ENCODE results near the gene KRTAP5-8. TPM values are rescaled to one million over a fixed set of nuclear protein-coding genes. Genes with fewer than 3 reads are reported as not detected.
"Not testable (repeated sequence)": the region's sequence is repeated elsewhere in the genome, so short reads cannot be mapped to it uniquely, and the experiment has no call there.

Gene KRTAP5-8
- under 1 TPM in 1 of 2 experiments, not detected in 1; 0.24 TPM for total RNA-seq

- POLR2A ChIA-PET; ATAC-seq; H3K36me3 Mint-ChIP-seq (ENCODE audit: low read depth); H3K4me1 Mint-ChIP-seq (ENCODE audit: low read depth); DNase-seq; CTCF ChIA-PET; H3K27me3 Mint-ChIP-seq (ENCODE audit: low read depth); H3K27ac Mint-ChIP-seq; H3K9me3 Mint-ChIP-seq (ENCODE audit: insufficient read depth); H3K4me3 Mint-ChIP-seq: not testable (repeated sequence)
Observed at GRCh38 chr11:71537977-71538665, at the start of gene KRTAP5-8. TSS of gene KRTAP5-8 (plus strand) at chr11:71538025. CDS start at chr11:71538056, 31 bp downstream.

- Mint-ChIP-seq H3K27ac (no peak overlapping the region), H3K27me3 (ENCODE audit: low read depth) (no peaks in the 10 kb centered on the region), H3K4me3 (no peak overlapping the region), H3K4me1 (ENCODE audit: low read depth) (peaks cover 5% of the 10 kb centered on the region), H3K36me3 (ENCODE audit: low read depth) (peaks cover 61% of the 10 kb centered on the region), H3K9me3 (ENCODE audit: insufficient read depth) (no peaks in the 10 kb centered on the region)
- no peak for ATAC-seq
- ChIA-PET POLR2A (interaction anchor here (0.6 kb wide), 1 partner anchor 898 kb away, joined by 6 read pairs; no protein-coding TSS in a partner anchor), CTCF (no interaction called here)
- no peak for DNase-seq
Observed at GRCh38 chr11:71488681-71489270, 49.0 kb upstream of the KRTAP5-8 start.

DNA sequence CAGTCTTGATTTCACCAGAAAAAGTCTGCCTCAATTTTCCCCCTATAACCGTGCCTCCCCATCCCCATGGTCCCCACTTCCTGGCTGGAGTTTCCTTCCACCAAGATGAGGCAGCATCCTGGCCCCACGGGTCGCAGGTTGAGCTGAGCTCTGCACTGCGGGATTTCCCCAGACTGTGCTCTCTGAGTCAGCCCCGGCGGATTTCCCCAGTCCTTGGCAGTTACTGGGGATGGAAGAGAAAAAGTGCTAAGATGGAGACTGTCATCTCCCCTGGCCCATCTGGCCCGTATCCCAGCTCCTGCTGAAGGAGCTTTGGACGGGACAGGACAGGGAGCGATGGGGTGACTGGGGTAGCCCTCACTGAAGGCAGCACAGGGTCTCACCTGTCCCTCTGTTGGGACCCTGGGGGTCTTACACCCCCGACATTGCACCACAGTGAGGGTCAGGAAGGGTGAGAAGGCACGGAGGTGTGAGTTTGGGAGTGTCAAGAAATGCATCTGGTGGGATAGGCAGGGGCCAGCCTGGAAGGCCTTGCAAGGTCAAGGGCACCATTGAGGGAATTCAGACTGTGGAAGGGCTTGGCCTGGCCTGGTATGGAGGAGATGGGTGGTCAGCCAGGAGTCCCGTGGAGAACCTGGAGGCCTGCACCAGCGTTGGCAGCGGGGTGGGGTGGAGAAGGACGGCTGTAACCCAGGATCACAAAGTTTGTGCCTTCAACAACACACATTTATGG is 48.3 kb upstream of the KRTAP5-8 start:
- peak overlapping the region; percentile 58 for H3K27ac Mint-ChIP-seq
- CTCF ChIA-PET: no interaction called here
- H3K9me3 Mint-ChIP-seq (ENCODE audit: insufficient read depth): no peaks in the 10 kb centered on the region
- DNase-seq: no peak
- H3K4me3 Mint-ChIP-seq: no peak overlapping the region
- POLR2A ChIA-PET: interaction anchor here (0.6 kb wide), 1 partner anchor 899 kb away, joined by 6 read pairs; no protein-coding TSS in a partner anchor
- no peaks in the 10 kb centered on the region for H3K27me3 Mint-ChIP-seq (ENCODE audit: low read depth)
- H3K36me3 Mint-ChIP-seq (ENCODE audit: low read depth): peaks cover 59% of the 10 kb centered on the region
- peaks cover 5% of the 10 kb centered on the region for H3K4me1 Mint-ChIP-seq (ENCODE audit: low read depth)
- no peak for ATAC-seq

DNA sequence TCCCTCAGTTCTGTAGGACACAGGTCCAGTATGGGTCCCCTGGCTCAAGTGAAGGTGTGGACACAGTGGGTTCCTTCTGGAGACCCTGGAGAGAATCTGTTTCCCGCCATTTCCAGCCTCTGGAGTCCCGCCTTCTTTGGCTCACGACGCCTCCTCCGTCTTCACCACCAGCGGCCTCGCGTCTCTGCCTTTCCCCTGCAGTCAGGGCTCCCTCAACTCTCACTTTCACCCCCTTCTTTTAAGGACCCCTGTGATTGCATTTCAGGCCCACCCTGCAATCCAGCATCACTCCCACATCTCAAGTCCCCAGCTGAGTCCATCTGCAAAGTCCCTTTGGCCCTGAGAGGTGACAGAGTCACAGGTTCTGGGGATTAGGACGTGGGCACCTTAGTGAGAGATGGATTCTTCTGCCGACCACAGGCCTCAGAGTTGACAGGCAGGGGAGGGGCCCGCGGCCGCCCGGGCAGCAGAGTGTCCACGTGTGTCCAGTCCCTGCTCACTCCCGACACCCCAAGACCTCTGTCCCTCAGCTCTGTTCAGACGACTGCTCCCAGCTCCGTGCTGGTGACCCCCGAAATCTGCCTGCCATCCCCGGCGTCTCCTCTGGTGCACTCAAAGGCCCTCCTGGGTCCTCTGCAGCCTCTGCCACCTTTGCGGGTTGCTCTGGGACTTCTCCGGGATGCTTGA is 47.6 kb upstream of the KRTAP5-8 start:
- no peak for DNase-seq
- H3K36me3 Mint-ChIP-seq (ENCODE audit: low read depth): peaks cover 57% of the 10 kb centered on the region
- H3K9me3 Mint-ChIP-seq (ENCODE audit: insufficient read depth): no peaks in the 10 kb centered on the region
- no peak overlapping the region for H3K27ac Mint-ChIP-seq
- no peak overlapping the region for H3K4me3 Mint-ChIP-seq
- ChIA-PET POLR2A (no interaction called here), CTCF (no interaction called here)
- peaks cover 5% of the 10 kb centered on the region for H3K4me1 Mint-ChIP-seq (ENCODE audit: low read depth)
- no peaks in the 10 kb centered on the region for H3K27me3 Mint-ChIP-seq (ENCODE audit: low read depth)
- no peak for ATAC-seq

DNA sequence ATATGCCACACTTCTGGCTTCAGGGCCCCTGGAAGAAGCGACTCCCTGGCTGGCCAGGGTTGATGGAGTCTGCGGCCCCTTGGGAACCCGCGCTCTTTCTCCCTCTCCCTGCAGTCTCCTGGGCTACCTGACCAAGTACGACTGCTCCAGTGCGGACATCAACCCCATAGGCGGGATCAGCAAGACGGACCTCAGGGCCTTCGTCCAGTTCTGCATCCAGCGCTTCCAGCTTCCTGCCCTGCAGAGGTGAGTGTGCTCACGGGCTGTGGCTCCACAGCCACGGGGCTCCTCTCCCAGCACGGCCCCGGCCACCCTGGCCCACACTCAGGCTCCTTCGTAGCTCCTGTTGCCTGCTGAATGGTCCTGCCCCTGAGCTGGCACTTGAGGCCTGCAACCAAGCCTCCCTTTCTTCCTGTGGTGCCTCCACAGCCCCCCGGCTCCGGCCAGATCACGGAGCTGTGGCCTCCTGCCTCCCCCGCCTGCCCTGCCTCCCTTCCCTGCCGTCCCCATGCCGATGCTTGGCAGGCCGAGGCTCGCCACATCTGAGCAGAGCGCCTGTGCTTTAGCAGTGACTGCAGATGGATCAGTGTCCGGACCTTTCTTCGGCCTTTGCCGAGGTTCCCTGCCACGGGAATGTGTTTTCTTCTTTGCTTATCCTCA is 47.0 kb upstream of the KRTAP5-8 start:
- Mint-ChIP-seq H3K4me3 (no peak overlapping the region), H3K27me3 (ENCODE audit: low read depth) (no peaks in the 10 kb centered on the region)
- POLR2A ChIA-PET: no interaction called here

GRCh38 chr11:71491531-71491930 is 46.3 kb upstream of the KRTAP5-8 start:
- Mint-ChIP-seq H3K4me1 (ENCODE audit: low read depth) (peaks cover 5% of the 10 kb centered on the region), H3K27me3 (ENCODE audit: low read depth) (no peaks in the 10 kb centered on the region), H3K36me3 (ENCODE audit: low read depth) (peaks cover 53% of the 10 kb centered on the region), H3K4me3 (no peak overlapping the region), H3K9me3 (ENCODE audit: insufficient read depth) (no peaks in the 10 kb centered on the region), H3K27ac (no peak overlapping the region)
- ATAC-seq (no peak), DNase-seq (no peak)
- POLR2A ChIA-PET: no interaction called here
- CTCF ChIA-PET: no interaction called here

More for the DNA sequence above, 47.0 kb upstream of the KRTAP5-8 start:
- CTCF ChIA-PET: no interaction called here
- Mint-ChIP-seq H3K36me3 (ENCODE audit: low read depth) (peaks cover 57% of the 10 kb centered on the region), H3K4me1 (ENCODE audit: low read depth) (peaks cover 5% of the 10 kb centered on the region), H3K27ac (no peak overlapping the region), H3K9me3 (ENCODE audit: insufficient read depth) (no peaks in the 10 kb centered on the region)
- DNase-seq (no peak), ATAC-seq (no peak)

DNA sequence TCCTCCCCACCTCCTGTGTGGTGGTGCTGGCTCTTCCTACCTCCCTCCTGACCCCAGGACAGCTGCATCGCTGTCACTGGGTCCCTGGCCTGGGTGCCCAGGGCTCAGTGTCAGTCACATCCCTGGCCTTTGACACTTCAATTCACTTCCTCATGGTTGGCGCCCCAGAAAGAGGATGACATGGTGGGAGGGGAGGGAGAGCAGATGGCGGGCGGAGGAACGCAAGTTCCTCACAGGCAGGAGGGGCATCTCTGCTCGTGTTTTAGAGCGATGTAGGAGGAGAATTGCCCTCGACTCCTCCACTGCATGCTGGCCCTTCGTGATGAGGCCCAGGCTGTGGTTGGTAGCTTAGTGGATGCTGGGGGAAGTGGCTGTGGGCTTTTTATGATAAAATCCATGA is 45.9 kb upstream of the KRTAP5-8 start:
- H3K4me1 Mint-ChIP-seq (ENCODE audit: low read depth): peaks cover 5% of the 10 kb centered on the region

GRCh38 chr11:71495286-71496230 is 42.3 kb upstream of the KRTAP5-8 start:
- Mint-ChIP-seq H3K4me3 (no peak overlapping the region), H3K9me3 (ENCODE audit: insufficient read depth) (no peaks in the 10 kb centered on the region), H3K4me1 (ENCODE audit: low read depth) (peaks cover 6% of the 10 kb centered on the region), H3K36me3 (ENCODE audit: low read depth) (peaks cover 67% of the 10 kb centered on the region), H3K27ac (no peak overlapping the region), H3K27me3 (ENCODE audit: low read depth) (no peaks in the 10 kb centered on the region)
- no peak for DNase-seq
- ChIA-PET CTCF (no interaction called here), POLR2A (no interaction called here)
- ATAC-seq: no peak

More for the DNA sequence above, 45.9 kb upstream of the KRTAP5-8 start:
- no peaks in the 10 kb centered on the region for H3K9me3 Mint-ChIP-seq (ENCODE audit: insufficient read depth)
- H3K4me3 Mint-ChIP-seq: no peak overlapping the region
- H3K27ac Mint-ChIP-seq: no peak overlapping the region
- POLR2A ChIA-PET: no interaction called here
- DNase-seq (no peak), ATAC-seq (no peak)
- H3K27me3 Mint-ChIP-seq (ENCODE audit: low read depth): no peaks in the 10 kb centered on the region
- CTCF ChIA-PET: no interaction called here
- H3K36me3 Mint-ChIP-seq (ENCODE audit: low read depth): peaks cover 55% of the 10 kb centered on the region

GRCh38 chr11:71496421-71496820 is 41.4 kb upstream of the KRTAP5-8 start:
- Mint-ChIP-seq H3K27me3 (ENCODE audit: low read depth) (no peaks in the 10 kb centered on the region), H3K36me3 (ENCODE audit: low read depth) (peaks cover 68% of the 10 kb centered on the region), H3K4me1 (ENCODE audit: low read depth) (peaks cover 6% of the 10 kb centered on the region), H3K4me3 (no peak overlapping the region), H3K9me3 (ENCODE audit: insufficient read depth) (no peaks in the 10 kb centered on the region), H3K27ac (no peak overlapping the region)
- ChIA-PET CTCF (no interaction called here), POLR2A (no interaction called here)
- DNase-seq (no peak), ATAC-seq (no peak)

- Mint-ChIP-seq H3K4me1 (ENCODE audit: low read depth) (peaks cover 6% of the 10 kb centered on the region), H3K27ac (no peak overlapping the region), H3K4me3 (no peak overlapping the region), H3K9me3 (ENCODE audit: insufficient read depth) (no peaks in the 10 kb centered on the region), H3K36me3 (ENCODE audit: low read depth) (peaks cover 62% of the 10 kb centered on the region), H3K27me3 (ENCODE audit: low read depth) (no peaks in the 10 kb centered on the region)
- ChIA-PET CTCF (no interaction called here), POLR2A (no interaction called here)
- ATAC-seq (no peak), DNase-seq (no peak)
Observed at GRCh38 chr11:71498091-71498490, 39.7 kb upstream of the KRTAP5-8 start.

DNA sequence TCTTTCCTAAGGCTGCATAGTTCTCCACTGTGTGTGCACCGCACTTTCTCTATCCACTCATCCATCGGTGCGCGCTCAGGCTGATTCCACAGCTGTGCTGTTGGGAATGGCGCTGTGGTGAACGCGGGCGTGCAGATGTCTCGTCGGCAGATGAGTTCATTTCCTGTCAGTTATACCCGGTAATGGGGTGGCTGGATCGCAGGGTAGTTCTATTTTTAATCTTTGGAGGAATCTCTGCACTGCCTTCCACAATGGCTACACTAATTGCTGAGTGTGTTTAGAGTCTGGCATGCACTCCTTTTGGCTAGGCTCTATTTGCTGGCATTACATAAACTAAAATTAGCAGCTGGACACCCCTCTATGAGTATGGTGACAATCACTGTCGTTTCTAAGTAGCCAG is 38.7 kb upstream of the KRTAP5-8 start:
- POLR2A ChIA-PET: interaction anchor here (1.3 kb wide), 1 partner anchor 430 kb away, joined by 3 read pairs; no protein-coding TSS in a partner anchor
- Mint-ChIP-seq H3K9me3 (ENCODE audit: insufficient read depth) (no peaks in the 10 kb centered on the region), H3K27me3 (ENCODE audit: low read depth) (no peaks in the 10 kb centered on the region), H3K27ac (no peak overlapping the region), H3K4me3 (no peak overlapping the region), H3K4me1 (ENCODE audit: low read depth) (peaks cover 6% of the 10 kb centered on the region), H3K36me3 (ENCODE audit: low read depth) (peaks cover 57% of the 10 kb centered on the region)
- CTCF ChIA-PET: no interaction called here
- no peak for ATAC-seq
- no peak for DNase-seq
